Stimulated activated memory B cell treated with anti-CD40 and anti-IgM and Interleukin-4, amounts not matched to agents 10 μg/mL and 1 μg/mL and 100 μg/mL, for 72 hours (primary cell): ENCODE results near the gene ADO.
A peak's percentile ranks its signal among the peaks of the same experiment; 100 is the strongest.

ENCODE experiments used
- ATAC-seq: fragments of 150-1000 bp; cut with Tn5 transposase; 2 replicates; pipeline ENCODE4 v1.10.0; 2021
- H3K27ac Mint-ChIP-seq: one replicate; pipeline ENCODE4 v1.8.0; 2022; ENCODE audit warnings: mild to moderate bottlenecking, mixed read lengths
- H3K27me3 Mint-ChIP-seq: one replicate; pipeline ENCODE4 v1.8.0; 2022; ENCODE audit warnings: mixed read lengths
- H3K36me3 Mint-ChIP-seq: one replicate; pipeline ENCODE4 v1.8.0; 2022; ENCODE audit warnings: mixed read lengths
- H3K4me1 Mint-ChIP-seq: one replicate; pipeline ENCODE4 v1.8.0; 2022; ENCODE audit warnings: mixed read lengths
- H3K4me3 Mint-ChIP-seq: one replicate; pipeline ENCODE4 v1.8.0; 2022; ENCODE audit warnings: mild to moderate bottlenecking, moderate library complexity, mixed read lengths
- H3K9me3 Mint-ChIP-seq: one replicate; pipeline ENCODE4 v1.8.0; 2022; ENCODE audit warnings: mixed read lengths

The ADO gene

DNA sequence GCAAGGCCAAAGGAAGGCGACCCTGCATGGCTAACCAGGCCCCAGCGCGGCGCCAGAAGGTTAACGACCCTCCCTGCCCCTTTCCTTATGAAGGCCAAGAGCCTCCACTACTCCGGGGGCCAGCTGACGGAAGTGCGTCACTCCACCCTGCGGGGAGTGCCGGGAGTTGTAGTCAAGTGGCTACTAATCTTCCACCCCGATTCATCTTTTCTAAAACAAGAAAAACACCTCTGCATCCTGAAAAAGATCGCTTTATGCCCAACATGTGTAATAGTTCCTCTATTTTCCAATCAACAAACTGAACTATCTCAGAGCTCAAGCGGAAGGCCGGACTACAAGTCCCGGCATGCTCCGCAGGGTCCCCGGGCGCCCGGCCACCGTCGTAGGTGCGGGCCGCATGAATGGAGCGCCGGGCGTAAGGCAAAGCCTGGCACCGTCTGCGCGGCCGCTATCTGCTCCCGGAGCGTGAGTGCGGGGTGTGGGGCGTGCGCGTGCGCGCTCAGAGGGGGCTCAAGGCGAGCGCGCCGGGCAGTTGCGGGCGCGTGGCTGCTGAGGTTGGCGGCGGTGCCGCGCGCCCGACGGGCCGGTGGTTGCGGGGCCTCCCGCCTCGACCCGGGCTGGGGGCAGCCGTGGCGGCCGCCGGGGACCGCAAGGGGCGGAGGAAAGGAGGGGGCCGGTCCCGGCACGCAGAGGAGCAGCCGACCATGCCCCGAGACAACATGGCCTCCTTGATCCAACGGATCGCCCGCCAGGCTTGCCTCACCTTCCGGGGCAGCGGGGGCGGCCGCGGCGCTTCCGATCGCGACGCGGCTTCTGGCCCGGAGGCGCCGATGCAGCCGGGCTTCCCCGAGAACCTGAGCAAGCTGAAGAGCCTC, at the start of gene ADO:
Gene ADO (plus strand): TSS at position 365 of the 875 bp plus-strand sequence. CDS start 340 bp downstream, at position 705.
- Mint-ChIP-seq H3K27me3 (no peaks in the 10 kb centered on the region), H3K36me3 (peaks cover 23% of the 10 kb centered on the region), H3K9me3 (no peaks in the 10 kb centered on the region), H3K27ac (peak within 1 kb of the TSS; percentile 99), H3K4me3 (peak within 1 kb of the TSS; percentile 96), H3K4me1 (peaks cover 36% of the 10 kb centered on the region)
- peak; percentile 96 for ATAC-seq

DNA sequence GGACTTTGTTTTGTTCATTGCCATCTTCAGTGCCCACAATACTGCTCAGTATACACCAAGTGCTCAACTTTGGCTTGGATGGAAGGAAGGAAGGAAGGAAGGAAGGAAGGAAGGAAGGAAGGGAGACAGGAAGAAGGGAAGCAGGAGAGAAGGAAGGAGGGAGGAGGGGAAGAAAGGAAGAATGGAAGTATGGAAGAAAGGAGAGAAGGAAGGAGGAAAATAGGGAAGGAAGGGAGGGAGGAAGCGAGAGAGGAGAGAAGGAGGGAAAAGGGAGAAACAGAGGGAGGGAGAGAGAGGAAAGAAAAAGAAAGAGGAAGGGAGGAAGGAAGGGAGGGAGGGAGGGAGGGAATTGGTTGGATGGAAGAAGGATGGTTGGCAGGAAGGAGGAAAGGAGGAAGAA, 49.6 kb upstream of the ADO start:
- ATAC-seq = no peak
- Mint-ChIP-seq H3K4me1 (peaks cover 26% of the 10 kb centered on the region), H3K27ac (peak overlapping the region; percentile 46), H3K36me3 (peaks cover 4% of the 10 kb centered on the region), H3K4me3 (peak overlapping the region; percentile 27), H3K27me3 (peaks cover 10% of the 10 kb centered on the region), H3K9me3 (peaks cover 4% of the 10 kb centered on the region)

DNA sequence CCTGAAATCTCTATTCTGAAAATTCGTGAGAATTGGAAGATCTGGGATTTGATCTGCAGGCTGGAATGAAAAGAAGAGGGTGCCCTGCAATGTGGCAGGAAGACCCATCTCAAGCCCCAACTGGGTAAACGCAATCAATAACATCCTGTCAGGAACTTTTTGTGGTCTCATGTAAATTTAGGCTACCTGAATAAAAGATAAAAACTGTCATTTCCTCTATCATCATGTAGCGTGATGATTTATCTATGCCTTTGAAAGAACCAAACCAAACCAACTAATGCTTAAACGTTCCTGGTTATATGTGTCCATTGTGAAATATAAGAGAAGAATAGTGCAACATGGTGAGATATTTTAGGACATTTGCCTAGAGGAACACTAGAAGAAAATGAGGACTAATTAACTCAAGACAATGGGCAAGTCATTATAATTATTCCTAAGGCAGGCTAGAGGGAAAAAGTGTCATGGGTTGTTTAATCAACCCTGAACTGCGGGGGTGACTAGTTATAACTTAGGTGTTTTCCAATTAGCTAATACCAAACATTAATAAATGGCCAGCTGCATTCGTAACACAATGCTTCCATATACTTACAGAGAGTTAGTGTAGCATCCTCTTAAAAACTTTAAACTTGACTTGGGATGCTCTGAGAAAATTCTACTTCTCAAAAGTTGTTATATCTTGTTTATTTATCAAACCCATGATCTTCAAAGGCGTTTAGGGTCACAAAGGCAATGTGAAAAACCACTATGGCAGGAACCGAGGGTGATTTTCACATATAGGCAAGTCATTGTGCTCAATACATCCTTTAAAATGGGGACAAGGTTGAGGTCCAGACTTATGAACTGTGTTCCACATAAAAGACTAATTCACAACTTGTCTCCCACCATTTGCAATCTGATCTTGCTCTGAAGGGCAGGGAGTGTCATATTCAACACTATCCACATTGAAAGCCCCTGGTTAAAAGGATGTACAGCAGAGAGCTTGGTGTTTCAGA, 48.6 kb upstream of the ADO start:
- Mint-ChIP-seq H3K36me3 (peaks cover 4% of the 10 kb centered on the region), H3K4me1 (peaks cover 25% of the 10 kb centered on the region), H3K4me3 (no peak overlapping the region), H3K27me3 (peaks cover 10% of the 10 kb centered on the region), H3K9me3 (peaks cover 4% of the 10 kb centered on the region), H3K27ac (peak overlapping the region; percentile 46)
- ATAC-seq = peak; percentile 50

DNA sequence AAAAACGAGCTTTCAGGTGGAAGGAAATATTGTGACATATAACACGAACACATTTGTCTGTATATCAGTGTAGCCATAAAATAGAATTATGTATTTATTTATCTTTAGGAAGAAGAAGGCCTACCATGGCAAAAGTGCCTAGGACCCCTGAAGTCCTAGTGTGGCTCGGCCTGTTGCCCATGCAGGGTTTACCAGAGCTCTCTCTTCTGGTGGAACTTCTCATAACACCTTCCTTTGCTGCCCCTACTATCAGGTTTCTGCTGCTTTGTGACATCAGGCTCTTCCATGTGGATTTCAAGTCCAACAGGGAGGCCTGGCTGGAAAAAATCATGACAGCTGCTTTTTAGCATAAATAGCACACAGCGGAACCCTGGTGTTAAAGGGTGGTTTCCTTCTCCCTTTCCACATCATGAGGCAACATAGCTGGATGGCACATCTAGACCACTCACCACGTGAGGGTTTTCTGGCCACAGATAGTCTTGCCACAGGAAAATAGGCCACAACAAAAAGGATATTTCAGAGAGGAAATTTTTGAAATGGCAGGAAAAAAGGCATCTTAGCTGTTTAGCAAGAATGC, 44.8 kb upstream of the ADO start:
- ATAC-seq = no peak
- peaks cover 4% of the 10 kb centered on the region for H3K9me3 Mint-ChIP-seq
- no peak overlapping the region for H3K27ac Mint-ChIP-seq
- peaks cover 2% of the 10 kb centered on the region for H3K36me3 Mint-ChIP-seq
- peaks cover 6% of the 10 kb centered on the region for H3K27me3 Mint-ChIP-seq
- H3K4me3 Mint-ChIP-seq = no peak overlapping the region
- H3K4me1 Mint-ChIP-seq = peaks cover 31% of the 10 kb centered on the region

DNA sequence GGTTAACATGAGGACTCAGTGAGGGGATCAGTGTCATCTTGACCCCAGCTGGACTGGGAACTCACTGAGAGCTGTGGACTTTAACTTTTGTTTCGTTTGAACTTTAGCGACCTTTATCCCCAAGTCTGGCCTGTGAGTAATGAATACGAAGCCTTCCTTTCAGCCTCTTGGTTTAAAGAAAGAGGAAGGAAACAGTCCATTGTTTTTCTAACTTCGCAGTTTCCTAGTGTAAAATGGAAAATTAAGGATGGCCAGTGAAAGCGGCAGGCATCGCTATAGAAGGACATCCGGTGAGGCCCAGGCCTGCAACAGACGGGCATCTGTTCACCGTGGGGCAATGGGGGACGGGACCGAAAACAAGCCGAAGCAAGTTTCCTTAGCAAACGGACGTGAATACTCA, 44.1 kb upstream of the ADO start:
- H3K27ac Mint-ChIP-seq = peak overlapping the region; percentile 67
- H3K27me3 Mint-ChIP-seq = no peaks in the 10 kb centered on the region
- no peaks in the 10 kb centered on the region for H3K9me3 Mint-ChIP-seq
- H3K36me3 Mint-ChIP-seq = no peaks in the 10 kb centered on the region
- H3K4me1 Mint-ChIP-seq = peaks cover 24% of the 10 kb centered on the region
- H3K4me3 Mint-ChIP-seq = no peak overlapping the region
- ATAC-seq = no peak

DNA sequence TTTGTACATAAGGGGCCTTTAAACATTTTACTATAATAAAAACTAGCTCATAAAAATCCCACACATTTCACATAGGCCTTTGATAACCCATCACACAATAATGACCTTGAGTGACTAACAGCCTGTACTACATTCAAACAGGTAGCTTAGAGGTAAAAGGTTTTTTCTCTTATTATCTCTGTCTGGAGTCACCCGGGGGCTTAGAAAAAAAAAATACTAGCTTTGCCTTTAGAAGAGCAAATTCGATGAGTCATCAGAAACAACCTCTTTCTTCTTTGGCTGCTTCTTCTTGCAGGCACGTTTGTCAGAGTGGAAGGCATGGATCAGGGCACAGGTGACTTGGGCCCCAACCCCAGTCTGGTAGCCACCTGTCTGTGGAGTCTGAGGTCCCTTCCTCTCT, 43.4 kb upstream of the ADO start:
- no peak overlapping the region for H3K4me3 Mint-ChIP-seq
- no peak for ATAC-seq

DNA sequence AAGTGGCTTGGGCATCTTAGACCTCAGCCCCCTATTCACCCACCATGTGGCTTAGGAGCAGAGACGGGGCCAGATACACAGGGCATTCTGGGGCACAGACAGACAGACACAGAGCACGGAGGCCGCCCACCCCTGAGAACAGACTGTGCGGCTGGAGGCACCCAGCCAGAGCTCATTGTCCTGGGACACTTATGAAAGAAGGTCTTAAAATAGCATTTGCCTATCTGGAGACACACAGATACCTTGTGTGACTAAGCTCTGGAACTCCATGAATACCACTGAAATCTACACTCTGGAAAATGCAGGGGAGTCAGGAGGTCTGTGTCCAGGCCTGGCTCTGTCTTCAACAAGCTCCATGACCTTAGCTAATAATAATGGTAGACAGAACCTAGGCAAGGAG, 41.4 kb upstream of the ADO start:
- no peaks in the 10 kb centered on the region for H3K36me3 Mint-ChIP-seq
- no peak overlapping the region for H3K4me3 Mint-ChIP-seq
- no peaks in the 10 kb centered on the region for H3K9me3 Mint-ChIP-seq
- H3K27me3 Mint-ChIP-seq = no peaks in the 10 kb centered on the region
- H3K27ac Mint-ChIP-seq = no peak overlapping the region
- no peak for ATAC-seq
- peaks cover 10% of the 10 kb centered on the region for H3K4me1 Mint-ChIP-seq

More for the DNA sequence above, 43.4 kb upstream of the ADO start:
- H3K27ac Mint-ChIP-seq = peak overlapping the region; percentile 67
- no peaks in the 10 kb centered on the region for H3K27me3 Mint-ChIP-seq
- no peaks in the 10 kb centered on the region for H3K36me3 Mint-ChIP-seq
- H3K4me1 Mint-ChIP-seq = peaks cover 17% of the 10 kb centered on the region
- H3K9me3 Mint-ChIP-seq = no peaks in the 10 kb centered on the region

DNA sequence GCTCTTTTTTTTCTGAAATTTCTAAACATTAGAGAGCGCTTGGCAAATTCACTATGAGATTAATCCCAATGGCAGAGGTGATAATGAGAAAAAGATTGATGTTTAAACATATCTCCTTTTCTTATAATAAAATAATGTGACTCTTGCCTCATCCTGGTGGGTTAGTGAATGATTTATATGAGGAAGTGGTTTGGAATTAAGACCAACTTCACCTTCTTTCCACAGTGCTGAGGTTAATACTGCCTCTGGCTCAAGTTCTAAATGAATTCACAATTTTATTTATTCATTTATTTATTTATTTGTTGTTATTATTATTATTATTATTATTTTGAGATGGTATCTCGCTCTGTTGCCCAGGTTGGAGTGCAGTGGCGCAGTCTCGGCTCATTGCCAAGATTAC, 40.5 kb upstream of the ADO start:
- ATAC-seq = no peak
- H3K27ac Mint-ChIP-seq = no peak overlapping the region
- H3K27me3 Mint-ChIP-seq = no peaks in the 10 kb centered on the region
- no peaks in the 10 kb centered on the region for H3K9me3 Mint-ChIP-seq
- peaks cover 16% of the 10 kb centered on the region for H3K4me1 Mint-ChIP-seq
- no peak overlapping the region for H3K4me3 Mint-ChIP-seq
- H3K36me3 Mint-ChIP-seq = no peaks in the 10 kb centered on the region

DNA sequence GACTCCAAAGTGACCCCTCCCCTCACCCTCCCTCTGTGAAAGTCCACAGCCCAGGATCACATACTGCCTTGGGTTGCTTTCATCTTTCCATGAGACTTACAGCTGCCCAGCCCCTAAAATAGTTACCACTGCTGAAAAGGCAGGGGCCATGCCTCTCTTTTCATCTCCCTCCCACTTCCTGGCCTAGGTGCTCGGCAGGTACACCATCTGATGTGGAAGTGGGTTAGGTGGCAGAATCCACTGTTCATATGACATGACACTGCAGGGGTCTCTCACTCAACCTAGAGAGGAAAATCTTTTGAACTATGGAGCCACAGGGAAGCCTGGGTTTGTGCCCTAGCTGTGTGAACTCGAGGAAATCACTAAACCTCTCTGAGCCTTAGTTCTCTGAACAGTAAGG, 38.8 kb upstream of the ADO start:
- Mint-ChIP-seq H3K27me3 (no peaks in the 10 kb centered on the region), H3K9me3 (no peaks in the 10 kb centered on the region), H3K4me3 (no peak overlapping the region), H3K36me3 (no peaks in the 10 kb centered on the region), H3K27ac (peak overlapping the region; percentile 7), H3K4me1 (peaks cover 25% of the 10 kb centered on the region)
- no peak for ATAC-seq

DNA sequence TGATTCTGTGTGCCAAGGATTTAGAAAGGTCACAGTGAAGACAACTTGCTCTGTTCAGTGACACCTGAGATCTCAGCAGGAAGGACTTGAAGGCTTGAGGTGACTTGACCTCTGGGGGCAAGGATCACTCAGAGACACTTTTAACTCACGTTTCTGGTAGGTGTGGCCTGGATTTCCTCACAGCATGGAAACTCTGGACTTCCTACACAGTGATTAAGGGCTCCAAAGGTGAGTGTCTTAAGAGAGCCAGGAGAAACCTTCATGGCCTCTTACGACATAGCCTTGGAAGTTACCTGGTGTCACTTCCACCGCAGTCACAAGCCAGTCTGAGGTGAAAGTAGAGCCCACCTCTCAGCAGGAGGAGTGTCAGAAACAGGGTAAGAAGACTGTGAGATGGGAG, 38.1 kb upstream of the ADO start:
- no peak for ATAC-seq
- no peaks in the 10 kb centered on the region for H3K9me3 Mint-ChIP-seq
- no peak overlapping the region for H3K4me3 Mint-ChIP-seq
- H3K27ac Mint-ChIP-seq = peak overlapping the region; percentile 7
- H3K4me1 Mint-ChIP-seq = peaks cover 21% of the 10 kb centered on the region
- no peaks in the 10 kb centered on the region for H3K36me3 Mint-ChIP-seq
- H3K27me3 Mint-ChIP-seq = no peaks in the 10 kb centered on the region

DNA sequence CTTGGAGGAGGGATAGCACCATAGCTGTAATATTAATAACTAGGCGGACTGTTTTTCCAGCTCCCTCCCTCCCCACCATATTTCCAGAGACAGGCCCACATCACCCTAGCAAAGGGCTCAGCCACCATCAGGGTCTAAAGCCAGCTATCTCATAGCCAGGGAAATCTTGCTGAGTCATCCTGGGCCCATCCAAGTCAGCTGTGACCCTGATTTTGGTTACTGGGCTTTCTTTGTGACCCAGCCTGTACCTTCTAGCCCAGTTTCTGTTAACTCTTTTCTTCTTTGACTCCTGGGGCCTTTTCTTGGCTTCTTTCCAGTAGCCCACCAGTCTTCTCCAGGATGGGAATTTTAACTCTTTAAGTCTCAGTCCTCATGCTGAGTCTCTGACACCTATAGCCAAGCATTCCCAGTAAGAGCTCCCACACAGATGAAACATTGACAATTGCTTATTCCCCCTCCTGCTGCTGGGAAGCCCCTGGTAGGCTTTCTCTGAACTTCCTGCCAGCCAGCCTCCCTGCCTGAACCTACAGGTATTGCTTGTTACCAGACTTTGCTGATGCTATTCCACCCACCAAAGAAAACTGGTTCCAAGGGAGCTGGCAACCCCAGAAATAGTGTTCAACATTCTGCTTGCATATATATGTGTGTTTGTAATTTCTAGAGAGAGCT, 34.8 kb upstream of the ADO start:
- Mint-ChIP-seq H3K27me3 (no peaks in the 10 kb centered on the region), H3K4me3 (no peak overlapping the region), H3K27ac (peak overlapping the region; percentile 58), H3K4me1 (peaks cover 32% of the 10 kb centered on the region), H3K9me3 (no peaks in the 10 kb centered on the region), H3K36me3 (no peaks in the 10 kb centered on the region)
- ATAC-seq = no peak

DNA sequence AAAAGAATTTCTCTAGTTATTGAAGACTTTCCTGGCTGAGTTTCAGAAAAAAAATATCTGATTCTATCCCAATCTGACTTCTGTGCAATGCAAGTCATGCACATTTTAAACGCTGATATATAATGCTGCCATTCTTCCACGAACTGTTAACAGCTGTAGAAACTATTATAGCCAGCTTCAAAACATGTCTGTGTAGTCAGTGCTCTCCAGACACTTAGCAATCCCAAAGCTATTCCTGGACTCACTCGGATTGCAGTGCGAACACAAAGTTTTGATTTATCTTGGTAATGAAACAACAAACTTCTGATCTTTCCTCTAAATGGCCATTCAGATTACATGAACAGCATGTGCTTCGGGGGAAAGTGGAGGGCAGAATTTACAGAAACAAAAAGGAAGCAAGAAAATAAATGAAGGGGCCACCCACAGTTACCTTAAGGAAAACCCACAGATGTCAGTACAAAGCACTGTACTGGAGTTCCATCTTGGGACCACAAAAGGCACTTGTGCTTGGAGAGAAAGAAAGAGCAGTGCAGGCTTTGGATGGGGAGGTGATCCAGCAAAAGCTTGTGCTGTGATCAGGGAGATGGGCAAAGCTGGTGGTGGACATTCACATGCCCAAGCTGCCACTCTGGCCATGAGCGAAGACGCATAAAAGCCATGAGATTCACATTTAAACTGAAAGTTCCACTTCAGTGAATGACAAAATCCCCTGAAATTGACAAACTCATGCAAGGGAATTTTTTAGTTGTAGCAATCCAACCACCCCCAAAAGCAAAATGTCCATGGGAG, 32.1 kb upstream of the ADO start:
- H3K27me3 Mint-ChIP-seq = no peaks in the 10 kb centered on the region
- H3K4me1 Mint-ChIP-seq = peaks cover 41% of the 10 kb centered on the region
- ATAC-seq = no peak
- peak overlapping the region; percentile 71 for H3K27ac Mint-ChIP-seq
- no peaks in the 10 kb centered on the region for H3K36me3 Mint-ChIP-seq
- no peaks in the 10 kb centered on the region for H3K9me3 Mint-ChIP-seq
- peak overlapping the region; percentile 12 for H3K4me3 Mint-ChIP-seq

DNA sequence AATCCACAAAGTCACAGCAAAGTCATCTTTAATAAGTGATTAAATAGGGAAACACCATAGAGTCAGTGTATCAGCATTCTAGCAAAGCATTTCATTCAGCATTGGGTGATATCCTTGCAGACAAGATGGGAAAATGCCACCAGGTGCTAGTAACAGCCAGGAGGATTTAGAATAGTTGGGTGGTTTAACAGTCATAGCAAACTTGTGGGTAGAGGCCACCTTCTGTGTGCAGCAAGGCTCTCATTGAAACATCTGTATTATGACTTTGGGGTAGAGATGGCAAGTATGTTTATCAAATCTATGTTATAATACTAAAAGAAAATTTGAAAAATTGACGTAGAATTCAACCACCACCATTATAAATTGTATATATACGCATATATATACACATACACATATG, 26.4 kb upstream of the ADO start:
- ATAC-seq = peak; percentile 68
- no peaks in the 10 kb centered on the region for H3K9me3 Mint-ChIP-seq
- peak overlapping the region; percentile 17 for H3K27ac Mint-ChIP-seq
- no peaks in the 10 kb centered on the region for H3K27me3 Mint-ChIP-seq
- no peak overlapping the region for H3K4me3 Mint-ChIP-seq
- H3K4me1 Mint-ChIP-seq = peaks cover 48% of the 10 kb centered on the region
- peaks cover 4% of the 10 kb centered on the region for H3K36me3 Mint-ChIP-seq
